ENCODE measurements around the gene TRPV3. TPM values are rescaled to one million over a fixed set of nuclear protein-coding genes. Genes with fewer than 3 reads are reported as not detected.

The TRPV3 gene
- total and polyA plus RNA-seq, 9 of the 15 experiments (the other 6 are each of a cell fraction or from before 2014, with no cell fraction given): 0.03 to 0.42 (median 0.11) TPM; not detected in 1

DNA sequence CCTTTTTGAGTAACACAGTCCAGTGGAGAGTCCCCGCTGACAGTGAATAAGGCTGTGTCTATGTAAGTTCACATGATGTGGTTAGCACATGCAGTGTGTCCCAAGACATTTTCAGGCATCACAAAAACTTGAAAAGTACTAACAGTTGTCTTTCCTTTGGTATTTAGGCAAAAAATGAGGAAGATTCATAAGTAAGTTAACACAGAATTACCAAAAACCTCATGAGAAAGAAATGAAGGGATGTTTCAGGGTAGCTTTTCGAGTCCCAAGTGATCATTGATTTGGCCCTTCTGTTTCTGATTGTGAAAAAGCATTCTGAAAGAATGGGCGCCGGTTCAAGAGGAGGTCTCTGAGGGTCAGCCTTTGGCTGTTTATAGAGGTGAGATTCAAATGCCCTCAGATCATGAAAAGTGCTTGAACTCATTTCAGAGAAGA is 82.3 kb downstream of the TRPV3 start:
- H3K27ac ChIP-seq (ENCODE audit: extremely low read depth, low read depth, low read length): no peak overlapping the region
- H3K27me3 ChIP-seq (ENCODE audit: control insufficient read depth in 2 of 2, insufficient read depth in 2 of 2, low read length in 2 of 2): peaks cover 12 to 17% of the 10 kb centered on the region in 2 experiments; a peak in 3 of 5 replicates
- no peaks in the 10 kb centered on the region for H3K9me1 ChIP-seq (ENCODE audit: control insufficient read depth, insufficient read depth, low read length)
- in situ Hi-C loops (cut with MboI): no loop called here
- no peak overlapping the region for H3K4me2 ChIP-seq (ENCODE audit: insufficient read depth, low read length)
- no peaks in the 10 kb centered on the region for H3K9me3 ChIP-seq (replicated peaks; ENCODE audit: control insufficient read depth, insufficient read depth, low read depth, low read length)
- H3K4me3 ChIP-seq: no peak overlapping the region
- WGBS (ENCODE audit: insufficient coverage, low coverage, missing lambda C conversion rate): 0% methylated on average over 4 of the region's 4 CpGs
- no peaks in the 10 kb centered on the region; a peak in 1 of 5 replicates for H3K4me1 ChIP-seq (replicated peaks in 1 of 2; ENCODE audit: control insufficient read depth in 2 of 2, insufficient read depth in 2 of 2, low read length in 2 of 2)
- DNase-seq (ENCODE audit: extremely low read depth in 1 of 4, low spot score in 3 of 4) (no peak), FAIRE-seq (no peak), ATAC-seq (no peak)
- no peak overlapping the region for H2AFZ ChIP-seq (ENCODE audit: low read depth, low read length)
- H3K9ac ChIP-seq (ENCODE audit: insufficient read depth in 1 of 2, low read depth in 2 of 2, low read length in 2 of 2): no peak overlapping the region
- CTCF ChIA-PET (ENCODE audit: low intra/inter-chr PET ratio): no interaction called here
- POLR2A ChIA-PET: no interaction called here
- H4K20me1 ChIP-seq (replicated peaks; ENCODE audit: control insufficient read depth, insufficient read depth, low read length): no peaks in the 10 kb centered on the region
- H3K79me2 ChIP-seq (ENCODE audit: control insufficient read depth, insufficient read depth, low read length): no peaks in the 10 kb centered on the region
- no TSS peak for BruUV-seq (replicated peaks)
- no peaks in the 10 kb centered on the region for H3K36me3 ChIP-seq (ENCODE audit: control insufficient read depth, insufficient read depth, low read length)
- intact Hi-C loops (cut with micrococcal nuclease): no loop called here
- TF ChIP-seq CBX8 (IDR thresholded peaks at IDR 0.05; ENCODE audit: borderline replicate concordance, extremely low read depth, low read depth, low read length, poor library complexity, severe bottlenecking) (no peak), HDAC1 (IDR thresholded peaks at IDR 0.05) (no peak), EWSR1 (IDR thresholded peaks at IDR 0.05; ENCODE audit: borderline replicate concordance, low read depth, partially characterized antibody) (no peak), SP2 (IDR thresholded peaks at IDR 0.05; ENCODE audit: extremely low read depth, low read depth, low read length, poor library complexity, severe bottlenecking) (no peak), TCF3 (CRISPR knock-in tag; IDR thresholded peaks at IDR 0.05) (no peak), ILK (tag; IDR thresholded peaks at IDR 0.05; ENCODE audit: borderline replicate concordance, low read depth) (no peak), MECOM (CRISPR knock-in tag; IDR thresholded peaks at IDR 0.05) (no peak), CBFB (CRISPR knock-in tag; IDR thresholded peaks at IDR 0.05) (no peak)
- TF ChIP-seq, protein P1, sequence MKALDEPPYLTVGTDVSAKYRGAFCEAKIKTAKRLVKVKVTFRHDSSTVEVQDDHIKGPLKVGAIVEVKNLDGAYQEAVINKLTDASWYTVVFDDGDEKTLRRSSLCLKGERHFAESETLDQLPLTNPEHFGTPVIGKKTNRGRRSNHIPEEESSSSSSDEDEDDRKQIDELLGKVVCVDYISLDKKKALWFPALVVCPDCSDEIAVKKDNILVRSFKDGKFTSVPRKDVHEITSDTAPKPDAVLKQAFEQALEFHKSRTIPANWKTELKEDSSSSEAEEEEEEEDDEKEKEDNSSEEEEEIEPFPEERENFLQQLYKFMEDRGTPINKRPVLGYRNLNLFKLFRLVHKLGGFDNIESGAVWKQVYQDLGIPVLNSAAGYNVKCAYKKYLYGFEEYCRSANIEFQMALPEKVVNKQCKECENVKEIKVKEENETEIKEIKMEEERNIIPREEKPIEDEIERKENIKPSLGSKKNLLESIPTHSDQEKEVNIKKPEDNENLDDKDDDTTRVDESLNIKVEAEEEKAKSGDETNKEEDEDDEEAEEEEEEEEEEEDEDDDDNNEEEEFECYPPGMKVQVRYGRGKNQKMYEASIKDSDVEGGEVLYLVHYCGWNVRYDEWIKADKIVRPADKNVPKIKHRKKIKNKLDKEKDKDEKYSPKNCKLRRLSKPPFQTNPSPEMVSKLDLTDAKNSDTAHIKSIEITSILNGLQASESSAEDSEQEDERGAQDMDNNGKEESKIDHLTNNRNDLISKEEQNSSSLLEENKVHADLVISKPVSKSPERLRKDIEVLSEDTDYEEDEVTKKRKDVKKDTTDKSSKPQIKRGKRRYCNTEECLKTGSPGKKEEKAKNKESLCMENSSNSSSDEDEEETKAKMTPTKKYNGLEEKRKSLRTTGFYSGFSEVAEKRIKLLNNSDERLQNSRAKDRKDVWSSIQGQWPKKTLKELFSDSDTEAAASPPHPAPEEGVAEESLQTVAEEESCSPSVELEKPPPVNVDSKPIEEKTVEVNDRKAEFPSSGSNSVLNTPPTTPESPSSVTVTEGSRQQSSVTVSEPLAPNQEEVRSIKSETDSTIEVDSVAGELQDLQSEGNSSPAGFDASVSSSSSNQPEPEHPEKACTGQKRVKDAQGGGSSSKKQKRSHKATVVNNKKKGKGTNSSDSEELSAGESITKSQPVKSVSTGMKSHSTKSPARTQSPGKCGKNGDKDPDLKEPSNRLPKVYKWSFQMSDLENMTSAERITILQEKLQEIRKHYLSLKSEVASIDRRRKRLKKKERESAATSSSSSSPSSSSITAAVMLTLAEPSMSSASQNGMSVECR (CRISPR knock-in tag; IDR thresholded peaks at IDR 0.05): no peak
- TF ChIP-seq, protein P2, sequence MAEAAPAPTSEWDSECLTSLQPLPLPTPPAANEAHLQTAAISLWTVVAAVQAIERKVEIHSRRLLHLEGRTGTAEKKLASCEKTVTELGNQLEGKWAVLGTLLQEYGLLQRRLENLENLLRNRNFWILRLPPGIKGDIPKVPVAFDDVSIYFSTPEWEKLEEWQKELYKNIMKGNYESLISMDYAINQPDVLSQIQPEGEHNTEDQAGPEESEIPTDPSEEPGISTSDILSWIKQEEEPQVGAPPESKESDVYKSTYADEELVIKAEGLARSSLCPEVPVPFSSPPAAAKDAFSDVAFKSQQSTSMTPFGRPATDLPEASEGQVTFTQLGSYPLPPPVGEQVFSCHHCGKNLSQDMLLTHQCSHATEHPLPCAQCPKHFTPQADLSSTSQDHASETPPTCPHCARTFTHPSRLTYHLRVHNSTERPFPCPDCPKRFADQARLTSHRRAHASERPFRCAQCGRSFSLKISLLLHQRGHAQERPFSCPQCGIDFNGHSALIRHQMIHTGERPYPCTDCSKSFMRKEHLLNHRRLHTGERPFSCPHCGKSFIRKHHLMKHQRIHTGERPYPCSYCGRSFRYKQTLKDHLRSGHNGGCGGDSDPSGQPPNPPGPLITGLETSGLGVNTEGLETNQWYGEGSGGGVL (CRISPR knock-in tag; IDR thresholded peaks at IDR 0.05): no peak
